Endothelial cell of umbilical vein (primary cell): ENCODE data around the gene HTRA2. TPM values are rescaled to one million over a fixed set of nuclear protein-coding genes. Genes with fewer than 3 reads are reported as not detected.

Experiments
- BruUV-seq: library from RNA; stranded (reverse); fragments of 400-500 nt; replicated peaks from 2 replicates; lab custom pipeline; 2021; lab: Mats Ljungman, UMichigan
- CTCF ChIA-PET: fragments of 300-600, 350-600 bp; sonication (Branson Sonifier 250); formaldehyde crosslinking; loops from one replicate; lab custom pipeline; 2021; ENCODE audit warnings: antibody characterized with exemption, inconsistent platforms; lab: Charles Lee
- POLR2A ChIA-PET: fragments of 300-600, 350-600 bp; sonication (Branson Sonifier 250); formaldehyde crosslinking; loops from one replicate; lab custom pipeline; 2021; ENCODE audit warnings: antibody characterized with exemption, inconsistent platforms; lab: Charles Lee
- DNase-seq: peaks from one replicate; pipeline ENCODE4 v3.0.0-alpha.2; 2011; ENCODE audit warnings: low read depth, low spot score
- FAIRE-seq: peaks from 2 replicates; lab custom pipeline; 2011; peaks lifted over from hg19 to GRCh38; lab: Jason Lieb, UNC
- H2AFZ ChIP-seq: 2 replicates; pipeline ENCODE4 v1.6.0; 2012; ENCODE audit warnings: low read depth, low read length, control low read depth, inconsistent platforms
- H3K27ac ChIP-seq: 2 replicates; pipeline ENCODE4 v1.5.1; 2011; ENCODE audit warnings: low read depth, mild to moderate bottlenecking, control low read depth, low read length, moderate library complexity; ENCODE audit not compliant: insufficient read depth
- H3K27me3 ChIP-seq, 2 experiments: 2 replicates each; pipeline versions ENCODE4 v1.6.0 to v1.6.1; 2011; ENCODE audit warnings: low read length in 2 of 2, mixed read lengths in 1 of 2; ENCODE audit not compliant: control insufficient read depth in 2 of 2, insufficient read depth in 2 of 2
- H3K36me3 ChIP-seq, 2 experiments: 2 replicates in 1 of 2; 3 replicates in 1 of 2; pipeline ENCODE4 v1.5.1; 2011; ENCODE audit warnings: low read length in 2 of 2, mild to moderate bottlenecking in 1 of 2, moderate library complexity in 1 of 2; ENCODE audit not compliant: control insufficient read depth in 2 of 2, insufficient read depth in 2 of 2; ENCODE audit errors: extremely low read depth in 1 of 2
- H3K4me1 ChIP-seq: 3 replicates; pipeline ENCODE4 v1.5.1; 2011; ENCODE audit warnings: mild to moderate bottlenecking, low read length; ENCODE audit not compliant: control insufficient read depth, insufficient read depth; ENCODE audit errors: extremely low read depth
- H3K4me2 ChIP-seq: 2 replicates; pipeline ENCODE4 v1.6.1; 2011; ENCODE audit warnings: low read length, control low read depth, mixed read lengths; ENCODE audit not compliant: insufficient read depth
- H3K4me3 ChIP-seq, 3 experiments: fragments of 200-600 bp in 1 of 3; sonication (generic), shearing (Covaris generic) in 1 of 3; replicated peaks in 1 of 3; 2 replicates each; pipeline ENCODE4 v1.5.1; 2011 to 2016; ENCODE audit warnings: control low read depth in 3 of 3, low read length in 3 of 3, mild to moderate bottlenecking in 2 of 3, inconsistent platforms in 1 of 3, low read depth in 1 of 3, moderate library complexity in 1 of 3; ENCODE audit not compliant: insufficient read depth in 1 of 3
- H3K79me2 ChIP-seq: 2 replicates; pipeline ENCODE4 v1.6.0; 2012; ENCODE audit warnings: low read length, inconsistent platforms; ENCODE audit not compliant: control insufficient read depth, insufficient read depth
- H3K9ac ChIP-seq: replicated peaks from 2 replicates; pipeline ENCODE3; 2011; ENCODE audit warnings: low read length, control low read depth; ENCODE audit not compliant: insufficient read depth; ENCODE audit errors: extremely low read depth
- H3K9me1 ChIP-seq: replicated peaks from 3 replicates; pipeline ENCODE4 v1.6.0; 2011; ENCODE audit warnings: mild to moderate bottlenecking, low read length; ENCODE audit not compliant: control insufficient read depth, insufficient read depth; ENCODE audit errors: extremely low read depth
- H3K9me3 ChIP-seq: replicated peaks from 2 replicates; pipeline ENCODE4 v1.5.1; 2012; ENCODE audit warnings: low read length, inconsistent platforms; ENCODE audit not compliant: control insufficient read depth, insufficient read depth
- H4K20me1 ChIP-seq: replicated peaks from 2 replicates; pipeline ENCODE3; 2011; ENCODE audit warnings: mild to moderate bottlenecking, low read length; ENCODE audit not compliant: control insufficient read depth, insufficient read depth; ENCODE audit errors: extremely low read depth
- EZH2 ChIP-seq: IDR thresholded peaks from 2 replicates; pipeline ENCODE4 v1.6.1; 2012; ENCODE audit warnings: borderline replicate concordance, low read depth, mild to moderate bottlenecking, moderate library complexity, low read length, inconsistent platforms; ENCODE audit not compliant: severe bottlenecking
- FOS ChIP-seq: IDR thresholded peaks from 2 replicates; pipeline ENCODE4 v1.6.1; 2011; ENCODE audit warnings: mild to moderate bottlenecking, low read length, moderate library complexity, borderline replicate concordance; ENCODE audit not compliant: insufficient read depth
- GATA2 ChIP-seq: IDR thresholded peaks from 2 replicates; pipeline ENCODE4 v1.7.0; 2011; ENCODE audit warnings: low read depth, mild to moderate bottlenecking, moderate library complexity, mixed read lengths, low read length; ENCODE audit not compliant: insufficient read length, insufficient read depth
- JUN ChIP-seq: IDR thresholded peaks from 2 replicates; pipeline ENCODE4 v1.6.1; 2011; ENCODE audit warnings: borderline replicate concordance, low read depth; ENCODE audit not compliant: insufficient read length, insufficient read depth
- MAX ChIP-seq: IDR thresholded peaks from 2 replicates; pipeline ENCODE4 v1.6.1; 2011; ENCODE audit not compliant: insufficient read depth, insufficient read length
- MYC ChIP-seq: IDR thresholded peaks from one replicate; pipeline ENCODE4 v1.6.1; 2011; ENCODE audit warnings: mild to moderate bottlenecking, low read depth, low read length
- POLR2A ChIP-seq: IDR thresholded peaks from 2 replicates; pipeline ENCODE4 v1.6.1; 2012; ENCODE audit warnings: low read depth, mild to moderate bottlenecking, control low read depth, low read length
- POLR2AphosphoS5 ChIP-seq: IDR thresholded peaks from 2 replicates; pipeline ENCODE4 v1.6.1; 2012; ENCODE audit warnings: low read depth, mild to moderate bottlenecking, control low read depth, low read length, moderate library complexity; ENCODE audit not compliant: insufficient read depth
- dilution Hi-C: fragments of 300-500 bp; cut with MboI; formaldehyde crosslinking; loops from one replicate; pipeline ENCODE4 v1.15.0; 2019; ENCODE audit warnings: low sequenced_read_pairs; ENCODE audit not compliant: extremely low pct_ligation_motif_present
- intact Hi-C: fragments of 100-400 bp; cut with micrococcal nuclease; formaldehyde crosslinking; loops from one replicate; pipeline ENCODE4 v1.10.0; 2022
- polyA plus RNA-seq, 4 experiments: library from polyadenylated mRNA; depleted of rRNA in 3 of 4; stranded (reverse) in 3 of 4; unstranded in 1 of 4; fragments of >200 nt; gene quantifications; 2 replicates each; pipeline versions ENCODE4 v1.2.1 to v1.2.3, GENCODE V29; 2011 to 2012; ENCODE audit warnings: missing spikeins in 1 of 4
- total RNA-seq: library from RNA; stranded (reverse); gene quantifications from 2 replicates; pipeline ENCODE4 v1.2.3, GENCODE V29; 2021
- TF ChIP-seq, protein P1 (sequence below), 2 donors: IDR thresholded peaks; 1 replicate in 1 of 2; 2 replicates in 1 of 2; pipeline ENCODE4 v1.5.1; 2011; ENCODE audit warnings: low read length in 2 of 2, mild to moderate bottlenecking in 2 of 2, moderate library complexity in 2 of 2, control low read depth in 1 of 2, inconsistent platforms in 1 of 2, low read depth in 1 of 2; ENCODE audit not compliant: insufficient read depth in 1 of 2; ENCODE audit errors: extremely low read depth in 1 of 2

Gene HTRA2
- total and polyA plus RNA-seq, 2 donors (not counting 3 experiments of a cell fraction or from before 2014, with no cell fraction given): 34.3 to 54.1 TPM

DNA sequence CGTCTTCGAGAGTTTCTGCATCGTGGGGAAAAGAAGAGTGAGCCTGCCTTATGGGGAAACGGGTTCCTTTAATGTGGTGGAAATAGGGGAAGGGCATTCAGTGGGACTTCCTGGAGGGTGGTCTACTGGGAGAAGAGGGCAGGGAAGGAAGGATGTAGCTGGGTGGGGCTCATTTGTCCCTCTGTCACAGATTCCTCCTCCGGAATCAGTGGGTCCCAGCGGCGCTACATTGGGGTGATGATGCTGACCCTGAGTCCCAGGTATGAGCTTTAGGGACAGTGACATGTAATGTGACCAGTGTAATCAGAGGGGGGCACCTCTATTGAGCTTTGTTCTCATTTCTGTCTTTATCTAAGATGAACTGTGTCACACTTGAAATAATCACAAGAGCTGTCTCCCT is 1.9 kb downstream of the HTRA2 start:
- H3K4me1 ChIP-seq: peaks cover 20% of the 10 kb centered on the region
- TF ChIP-seq MAX: no peak
- TF ChIP-seq, protein P1, sequence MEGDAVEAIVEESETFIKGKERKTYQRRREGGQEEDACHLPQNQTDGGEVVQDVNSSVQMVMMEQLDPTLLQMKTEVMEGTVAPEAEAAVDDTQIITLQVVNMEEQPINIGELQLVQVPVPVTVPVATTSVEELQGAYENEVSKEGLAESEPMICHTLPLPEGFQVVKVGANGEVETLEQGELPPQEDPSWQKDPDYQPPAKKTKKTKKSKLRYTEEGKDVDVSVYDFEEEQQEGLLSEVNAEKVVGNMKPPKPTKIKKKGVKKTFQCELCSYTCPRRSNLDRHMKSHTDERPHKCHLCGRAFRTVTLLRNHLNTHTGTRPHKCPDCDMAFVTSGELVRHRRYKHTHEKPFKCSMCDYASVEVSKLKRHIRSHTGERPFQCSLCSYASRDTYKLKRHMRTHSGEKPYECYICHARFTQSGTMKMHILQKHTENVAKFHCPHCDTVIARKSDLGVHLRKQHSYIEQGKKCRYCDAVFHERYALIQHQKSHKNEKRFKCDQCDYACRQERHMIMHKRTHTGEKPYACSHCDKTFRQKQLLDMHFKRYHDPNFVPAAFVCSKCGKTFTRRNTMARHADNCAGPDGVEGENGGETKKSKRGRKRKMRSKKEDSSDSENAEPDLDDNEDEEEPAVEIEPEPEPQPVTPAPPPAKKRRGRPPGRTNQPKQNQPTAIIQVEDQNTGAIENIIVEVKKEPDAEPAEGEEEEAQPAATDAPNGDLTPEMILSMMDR (IDR thresholded peaks at IDR 0.05; ENCODE audit: extremely low read depth in 1 of 2, insufficient read depth in 1 of 2, low read depth in 1 of 2, low read length in 2 of 2): no peak
- no peak for TF ChIP-seq MYC
- no peak for TF ChIP-seq JUN
- TF ChIP-seq POLR2A: no peak
- TF ChIP-seq EZH2: no peak
- no peak for TF ChIP-seq GATA2
- TF ChIP-seq POLR2AphosphoS5: no peak
- no peak for TF ChIP-seq FOS
- peaks cover 19% of the 10 kb centered on the region for H3K79me2 ChIP-seq
- H3K36me3 ChIP-seq: peaks cover 4 to 19% of the 10 kb centered on the region in 2 experiments
- no peak overlapping the region for H3K9ac ChIP-seq
- no peak overlapping the region for H2AFZ ChIP-seq
- POLR2A ChIA-PET: no interaction called here
- no peaks in the 10 kb centered on the region for H3K27me3 ChIP-seq
- no peaks in the 10 kb centered on the region for H4K20me1 ChIP-seq
- FAIRE-seq (no peak), DNase-seq (no peak)
- no peak overlapping the region for H3K4me3 ChIP-seq
- intact Hi-C loops: loop anchor here (2.0 to 5.0 kb wide), 3 partner anchors 34 to 281 kb away; partner anchors contain the start of gene LBX2
- BruUV-seq: no TSS peak
- H3K9me3 ChIP-seq: no peaks in the 10 kb centered on the region
- H3K4me2 ChIP-seq: no peak overlapping the region
- H3K27ac ChIP-seq: no peak overlapping the region
- CTCF ChIA-PET: interaction anchor here (0.5 to 5.2 kb wide), 26 partner anchors 13 to 708 kb away, joined by 3 to 82 read pairs (median 5); partner anchors contain the start of genes CCDC142, LBX2, MOGS and PCGF1
- H3K9me1 ChIP-seq: no peaks in the 10 kb centered on the region
- dilution Hi-C loops: no loop called here
